HG03439 (cell line): ENCODE data around the gene DNASE2B.

Source experiments
- ATAC-seq: cut with Tn5 transposase; IDR thresholded peaks from one replicate; pipeline ENCODE4 v1.9.1; 2021; ENCODE audit warnings: mild to moderate bottlenecking, moderate library complexity; ENCODE audit not compliant: unreplicated experiment

The DNASE2B gene

GRCh38 chr1:84410328-84411095 lies 12.2 kb downstream of the DNASE2B start:
- ATAC-seq = no peak

GRCh38 chr1:84412316-84412942 lies 14.1 kb downstream of the DNASE2B start:
- no peak for ATAC-seq

- no peak for ATAC-seq
Observed at GRCh38 chr1:84415396-84415795, 17.1 kb downstream of the DNASE2B start.

DNA sequence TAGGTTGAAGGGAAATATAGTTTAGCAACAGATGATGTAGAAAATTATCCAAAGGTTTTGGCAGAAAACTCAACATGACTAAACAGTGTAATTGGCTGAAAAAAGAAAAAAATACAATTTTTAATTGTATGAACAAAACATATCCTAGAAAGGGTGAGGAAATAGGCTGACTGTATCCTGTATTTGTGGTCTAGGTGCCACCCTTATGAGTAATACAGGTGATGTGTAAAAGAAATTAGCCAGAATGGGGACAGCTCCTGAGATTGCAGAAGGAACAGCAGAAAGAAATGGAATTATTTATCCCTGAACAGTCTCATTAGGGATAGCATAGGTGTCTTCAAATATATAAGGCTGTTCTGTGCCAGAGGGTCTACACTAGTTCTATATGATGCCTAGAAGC lies 24.6 kb downstream of the DNASE2B start:
- ATAC-seq = no peak

GRCh38 chr1:84424513-84425149 lies 26.3 kb downstream of the DNASE2B start:
- no peak for ATAC-seq

- no peak for ATAC-seq
Observed at GRCh38 chr1:84425150-84425896, 27.0 kb downstream of the DNASE2B start.

DNA sequence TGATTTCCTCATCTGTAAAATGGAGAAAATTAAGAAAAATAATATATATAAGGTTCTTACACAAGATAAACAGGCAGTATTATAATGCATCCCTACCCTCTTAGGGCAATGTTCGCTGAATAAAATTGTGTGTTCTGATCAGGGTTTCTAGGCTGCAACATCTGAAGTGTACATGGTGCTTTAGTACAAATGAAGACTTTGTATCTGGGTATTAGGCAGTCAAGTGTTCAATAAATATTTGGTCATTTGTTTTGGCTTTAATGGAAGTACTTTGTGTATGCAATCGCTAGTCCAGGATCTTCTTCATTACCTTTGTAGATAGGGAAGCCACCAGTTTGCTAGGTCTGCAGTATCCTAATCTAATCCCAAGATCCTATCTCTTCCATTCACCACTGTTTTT lies 28.1 kb downstream of the DNASE2B start:
- ATAC-seq = no peak

- no peak for ATAC-seq
Observed at GRCh38 chr1:84427250-84428188, 29.2 kb downstream of the DNASE2B start.

DNA sequence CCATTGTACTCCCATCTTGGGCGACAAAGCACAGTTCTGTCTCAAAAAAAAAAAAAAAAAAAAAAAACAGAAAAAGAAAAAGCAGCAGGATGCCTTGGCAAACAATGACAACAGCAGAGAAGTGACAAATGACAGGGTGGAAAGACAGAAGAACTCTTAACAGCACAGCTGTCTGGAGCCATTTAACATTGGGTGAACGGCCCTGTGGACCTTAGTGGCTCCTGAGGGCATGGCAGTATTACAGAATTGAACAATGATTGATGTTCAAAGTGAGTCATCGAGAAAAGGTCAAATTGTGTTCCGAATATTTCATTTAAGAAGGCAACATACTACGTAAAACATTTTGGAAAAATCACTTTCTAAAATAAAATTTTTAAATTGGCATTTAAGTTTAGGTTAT lies 30.0 kb downstream of the DNASE2B start:
- ATAC-seq = no peak

- no peak for ATAC-seq
Observed at GRCh38 chr1:84429231-84429630, 30.9 kb downstream of the DNASE2B start.

GRCh38 chr1:84430546-84430945 lies 32.3 kb downstream of the DNASE2B start:
- ATAC-seq = no peak

- ATAC-seq = no peak
Observed at GRCh38 chr1:84433258-84434080, 35.2 kb downstream of the DNASE2B start.

GRCh38 chr1:84434081-84434769 lies 35.9 kb downstream of the DNASE2B start:
- no peak for ATAC-seq

- no peak for ATAC-seq
Observed at GRCh38 chr1:84434801-84435549, 36.7 kb downstream of the DNASE2B start.

DNA sequence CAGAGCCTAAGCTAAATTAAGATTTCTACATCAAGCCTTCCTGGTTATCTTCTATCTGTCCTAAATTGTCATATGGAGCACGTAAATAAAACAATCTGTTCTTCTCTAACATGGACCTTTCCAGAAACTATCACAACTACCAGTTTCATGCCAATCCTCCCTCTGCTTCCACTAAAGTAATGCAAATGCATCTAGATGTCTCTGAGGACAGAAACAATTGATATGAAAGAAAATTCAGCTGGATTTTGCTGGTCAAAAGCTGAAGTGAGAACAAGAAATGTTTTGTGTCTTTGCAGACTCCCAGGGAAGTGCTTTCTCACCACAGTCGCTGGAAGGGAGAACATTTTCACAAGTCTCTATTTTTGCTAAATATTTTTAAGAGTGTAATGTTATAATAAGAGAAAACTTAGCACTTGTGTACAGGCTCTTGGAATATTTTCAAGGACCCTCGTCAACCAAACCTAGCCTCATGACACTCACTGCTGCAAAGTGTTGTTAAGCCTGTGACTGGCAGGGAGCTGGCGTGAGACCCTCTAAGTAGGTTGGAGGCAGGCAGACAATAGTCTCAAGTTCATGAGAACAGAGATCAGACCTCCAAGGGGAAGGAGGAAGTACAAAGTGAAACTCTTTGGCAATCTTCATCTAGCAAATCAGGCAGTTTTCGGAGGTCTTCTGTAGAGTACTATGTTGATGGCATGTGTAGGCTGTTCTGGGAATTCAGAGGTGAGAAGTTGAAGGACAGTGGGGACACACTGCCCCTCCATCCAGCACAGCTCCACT lies 38.8 kb downstream of the DNASE2B start:
- no peak for ATAC-seq

- ATAC-seq = peak; percentile 100
Observed at GRCh38 chr1:84442256-84442655, 44.0 kb downstream of the DNASE2B start.
